Mucosa of descending colon (tissue), 3 donors: ENCODE data around the gene CES4A. TPM values are rescaled to one million over a fixed set of nuclear protein-coding genes. Genes with fewer than 3 reads are reported as not detected.
"Not testable (repeated sequence)": the region's sequence is repeated elsewhere in the genome, so short reads cannot be mapped to it uniquely, and the experiment has no call there.

Experiments used
- ATAC-seq: fragments of 200-7000 bp; cut with Tn5 transposase; one replicate; pipeline ENCODE4 v1.9.1; 2020; ENCODE audit warnings: mild to moderate bottlenecking, moderate library complexity
- DNase-seq, 3 donors: peaks; one replicate each; pipeline ENCODE4 v3.0.0-alpha.2; 2020
- H3K36me3 ChIP-seq: fragments of 200-600 bp; one replicate; pipeline ENCODE4 v1.8.0; 2021; ENCODE audit warnings: low read depth, mild to moderate bottlenecking
- H3K4me1 ChIP-seq: fragments of 200-600 bp; one replicate; pipeline ENCODE4 v1.8.0; 2021; ENCODE audit warnings: low read depth, mild to moderate bottlenecking
- H3K4me3 ChIP-seq: fragments of 200-600 bp; one replicate; pipeline ENCODE4 v1.8.0; 2021; ENCODE audit warnings: mild to moderate bottlenecking
- H3K9me3 ChIP-seq: fragments of 200-600 bp; one replicate; pipeline ENCODE4 v1.8.0; 2021; ENCODE audit warnings: mild to moderate bottlenecking
- intact Hi-C, 2 donors: fragments of 100-400 bp; cut with DNase I in 1 of 2; cut with micrococcal nuclease in 1 of 2; formaldehyde crosslinking; loops; one replicate each; pipeline versions ENCODE4 v1.11.0 to v1.11.1; 2022; cut with DNase I, micrococcal nuclease
- total RNA-seq, 3 donors: library from RNA; stranded (reverse); fragmentation: NEBNext Ultra II Directional in 2 of 3; extraction: Animal tissue kit (Norgen Biotek cat#: 25700) in 2 of 3; gene quantifications; one replicate each; pipeline versions ENCODE4 v1.2.1 to v1.2.4, GENCODE V29; 2021 to 2023
- TF ChIP-seq, protein P1 (sequence below): fragments of 200-600 bp; IDR thresholded peaks from one replicate; pipeline ENCODE4 v1.8.0; 2022; ENCODE audit warnings: antibody characterized with exemption, mild to moderate bottlenecking
- donor health status: DM: no; HTN: no; CAD: no; lungs with moderate emphysema.
- donor health status: DM: no; HTN: no; CAD: no.
- donor health status: DM: no; HTN: yes; CAD: no.

The CES4A gene
- total RNA-seq, 3 donors from 2014 or later: 6.3 to 10.1 (median 8.3) TPM

DNA sequence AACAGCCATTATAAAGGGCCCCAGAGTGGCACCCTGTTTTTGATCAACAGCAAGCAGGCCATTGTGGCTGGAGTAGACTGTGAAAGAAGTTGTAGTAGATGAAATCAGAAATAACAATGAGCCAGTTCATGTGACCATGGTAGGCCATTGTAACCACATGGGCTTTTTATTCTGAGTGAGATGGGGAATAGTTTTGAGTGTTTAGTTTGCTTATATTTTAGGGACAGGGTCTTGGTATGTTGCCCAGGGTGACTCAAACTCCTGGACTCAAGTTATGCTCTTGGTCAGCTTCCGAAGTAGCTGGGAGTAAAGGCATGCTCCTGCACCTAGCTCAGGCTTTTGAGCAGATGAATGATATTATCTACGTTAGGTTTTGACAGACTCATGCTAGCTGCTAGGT is 52.5 kb downstream of the CES4A start:
- intact Hi-C loops: no loop called here
- H3K4me1 ChIP-seq: no peaks in the 10 kb centered on the region
- H3K36me3 ChIP-seq: no peaks in the 10 kb centered on the region
- DNase-seq: no peak
- no peak overlapping the region for H3K4me3 ChIP-seq
- ATAC-seq: no peak
- TF ChIP-seq, protein P1, sequence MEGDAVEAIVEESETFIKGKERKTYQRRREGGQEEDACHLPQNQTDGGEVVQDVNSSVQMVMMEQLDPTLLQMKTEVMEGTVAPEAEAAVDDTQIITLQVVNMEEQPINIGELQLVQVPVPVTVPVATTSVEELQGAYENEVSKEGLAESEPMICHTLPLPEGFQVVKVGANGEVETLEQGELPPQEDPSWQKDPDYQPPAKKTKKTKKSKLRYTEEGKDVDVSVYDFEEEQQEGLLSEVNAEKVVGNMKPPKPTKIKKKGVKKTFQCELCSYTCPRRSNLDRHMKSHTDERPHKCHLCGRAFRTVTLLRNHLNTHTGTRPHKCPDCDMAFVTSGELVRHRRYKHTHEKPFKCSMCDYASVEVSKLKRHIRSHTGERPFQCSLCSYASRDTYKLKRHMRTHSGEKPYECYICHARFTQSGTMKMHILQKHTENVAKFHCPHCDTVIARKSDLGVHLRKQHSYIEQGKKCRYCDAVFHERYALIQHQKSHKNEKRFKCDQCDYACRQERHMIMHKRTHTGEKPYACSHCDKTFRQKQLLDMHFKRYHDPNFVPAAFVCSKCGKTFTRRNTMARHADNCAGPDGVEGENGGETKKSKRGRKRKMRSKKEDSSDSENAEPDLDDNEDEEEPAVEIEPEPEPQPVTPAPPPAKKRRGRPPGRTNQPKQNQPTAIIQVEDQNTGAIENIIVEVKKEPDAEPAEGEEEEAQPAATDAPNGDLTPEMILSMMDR: no peak
- H3K9me3 ChIP-seq: no peaks in the 10 kb centered on the region

GRCh38 chr16:67041520-67041919 is 53.1 kb downstream of the CES4A start:
- ATAC-seq, intact Hi-C loops: not testable (repeated sequence)

GRCh38 chr16:67043420-67043819 is 55.0 kb downstream of the CES4A start:
- Histone ChIP-seq H3K4me1 (no peaks in the 10 kb centered on the region), H3K4me3 (no peak overlapping the region), H3K9me3 (no peaks in the 10 kb centered on the region), H3K36me3 (no peaks in the 10 kb centered on the region)
- TF ChIP-seq, protein P1: no peak
- DNase-seq: no peak
- intact Hi-C loops: no loop called here
- ATAC-seq: no peak

More at GRCh38 chr16:67041520-67041919, 53.1 kb downstream of the CES4A start:
- DNase-seq, H3K36me3 ChIP-seq, H3K4me3 ChIP-seq, H3K9me3 ChIP-seq, H3K4me1 ChIP-seq: not testable (repeated sequence)

- H3K9me3 ChIP-seq: no peaks in the 10 kb centered on the region
These were observed 62.4 kb downstream of the CES4A start for GRCh38 chr16:67050796-67051195.

DNA sequence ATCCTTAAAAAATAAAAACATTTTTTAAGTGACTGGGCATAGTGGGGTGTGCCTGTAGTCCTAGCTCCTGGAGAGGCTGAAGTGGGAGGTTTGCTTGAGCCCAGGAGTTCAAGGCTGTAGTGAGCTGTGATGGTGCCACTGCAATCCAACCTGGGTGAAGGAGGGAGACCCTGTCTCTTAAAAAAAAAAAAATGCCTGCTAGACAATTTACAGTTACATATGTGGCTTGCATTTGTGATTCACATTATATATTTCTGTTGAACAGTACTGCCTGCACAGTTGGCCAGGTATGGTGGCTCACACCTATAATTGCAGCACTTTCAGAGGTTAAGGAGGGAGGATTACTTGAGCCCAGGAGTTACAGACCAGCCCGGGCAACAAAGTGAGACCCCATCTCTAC is 64.0 kb downstream of the CES4A start:
- Histone ChIP-seq H3K9me3 (no peaks in the 10 kb centered on the region), H3K36me3 (peaks cover 3% of the 10 kb centered on the region), H3K4me3 (no peak overlapping the region), H3K4me1 (no peaks in the 10 kb centered on the region)
- DNase-seq (no peak), ATAC-seq (no peak)
- TF ChIP-seq, protein P1: no peak
- intact Hi-C loops: no loop called here

More at GRCh38 chr16:67050796-67051195, 62.4 kb downstream of the CES4A start:
- DNase-seq (no peak), ATAC-seq (no peak)
- TF ChIP-seq, protein P1: no peak
- Histone ChIP-seq H3K4me3 (no peak overlapping the region), H3K36me3 (peaks cover 3% of the 10 kb centered on the region), H3K4me1 (no peaks in the 10 kb centered on the region)
- intact Hi-C loops: no loop called here

DNA sequence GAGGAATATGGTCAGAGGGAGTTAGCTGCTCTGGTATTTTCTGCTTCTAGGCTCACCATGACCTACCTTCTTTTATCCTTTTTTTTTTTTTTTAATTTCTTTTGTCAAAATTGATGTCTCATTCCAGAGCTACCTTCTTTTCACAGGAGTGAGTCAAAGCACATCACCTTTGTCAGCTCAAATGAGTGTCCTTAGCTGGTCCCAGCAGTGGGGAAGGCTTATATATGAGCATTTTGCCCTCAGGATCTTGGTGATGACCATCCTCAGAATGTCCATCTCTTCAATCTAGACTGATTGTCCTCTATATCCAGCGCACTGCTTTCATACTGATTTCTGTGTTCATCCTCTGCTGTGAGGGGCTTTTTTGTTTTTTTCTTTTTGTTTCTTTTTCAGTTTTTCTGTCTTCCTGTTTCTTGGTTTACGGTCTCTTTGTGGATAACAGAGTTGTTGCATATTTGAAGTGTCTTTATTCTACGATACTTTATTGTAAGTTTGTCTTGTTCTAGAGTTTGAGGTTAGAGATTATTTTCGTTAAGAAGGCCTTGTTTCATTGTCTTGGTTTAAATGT is 65.5 kb downstream of the CES4A start:
- no peak for DNase-seq
- H3K36me3 ChIP-seq: peaks cover 3% of the 10 kb centered on the region
- no peaks in the 10 kb centered on the region for H3K9me3 ChIP-seq
- no peak for ATAC-seq
- no peaks in the 10 kb centered on the region for H3K4me1 ChIP-seq
- intact Hi-C loops: no loop called here
- TF ChIP-seq, protein P1: no peak
- no peak overlapping the region for H3K4me3 ChIP-seq
